ENCODE measurements around the gene TCOF1. TPM values are rescaled to one million over a fixed set of nuclear protein-coding genes. Genes with fewer than 3 reads are reported as not detected.

Gene TCOF1
- total and polyA plus RNA-seq, 2 experiments from 2014 or later: 86.8 to 165 TPM

GRCh38 chr5:150428106-150428876 is 70.8 kb downstream of the TCOF1 start (continued):
- no peak for TF ChIP-seq CTCF (conservative IDR thresholded peaks at IDR 0.05; ENCODE audit: low read depth in 2 of 2)

GRCh38 chr5:150428978-150429377 is 71.5 kb downstream of the TCOF1 start:
- H2AFZ ChIP-seq: no peak overlapping the region
- H3K9me2 ChIP-seq (ENCODE audit: insufficient read depth): no peaks in the 10 kb centered on the region
- H3K27me3 ChIP-seq (ENCODE audit: insufficient read depth): no peaks in the 10 kb centered on the region
- no peaks in the 10 kb centered on the region for H3K36me3 ChIP-seq (ENCODE audit: insufficient read depth)
- H3K79me2 ChIP-seq (replicated peaks; ENCODE audit: insufficient read depth): no peaks in the 10 kb centered on the region
- no peaks in the 10 kb centered on the region for H4K20me1 ChIP-seq (replicated peaks; ENCODE audit: insufficient read depth)
- H3K4me1 ChIP-seq (ENCODE audit: insufficient read depth): no peaks in the 10 kb centered on the region
- Mint-ChIP-seq H3K4me3 (no peak overlapping the region), H3K36me3 (ENCODE audit: low read depth) (no peaks in the 10 kb centered on the region; the same call in 2 of the 3 replicates), H3K9me3 (no peaks in the 10 kb centered on the region), H3K27ac (no peak overlapping the region), H3K27me3 (ENCODE audit: insufficient read depth, low read depth, poor library complexity) (peaks cover 10% of the 10 kb centered on the region), H3K4me1 (no peaks in the 10 kb centered on the region)
- no peak overlapping the region for H3K27ac ChIP-seq (ENCODE audit: low read depth)
- no peak overlapping the region for H3K4me2 ChIP-seq
- no peaks in the 10 kb centered on the region for H3F3A ChIP-seq (replicated peaks; ENCODE audit: low read depth)
- H3K4me3 ChIP-seq: no peak overlapping the region
- ATAC-seq (no peak), DNase-seq (ENCODE audit: low spot score) (no peak)
- no peak for TF ChIP-seq EZH2phosphoT487 (IDR thresholded peaks at IDR 0.05; ENCODE audit: unreplicated experiment)
- TF ChIP-seq EZH2 (IDR thresholded peaks at IDR 0.05; ENCODE audit: low read depth, unreplicated experiment): no peak
- no peak for TF ChIP-seq CREB1 (CRISPR knock-in tag; IDR thresholded peaks at IDR 0.05; ENCODE audit: low read depth)
- TF ChIP-seq ZNF462 (CRISPR knock-in tag; IDR thresholded peaks at IDR 0.05): no peak
- no peak for TF ChIP-seq NANOG (IDR thresholded peaks at IDR 0.05; ENCODE audit: borderline replicate concordance)
- no peak for TF ChIP-seq CTCF (conservative IDR thresholded peaks at IDR 0.05; ENCODE audit: low read depth in 2 of 2)
- TF ChIP-seq JUNB (IDR thresholded peaks at IDR 0.05; ENCODE audit: unreplicated experiment): no peak
- TF ChIP-seq ZNF331 (CRISPR knock-in tag; IDR thresholded peaks at IDR 0.05; ENCODE audit: low read depth): no peak
- TF ChIP-seq POLR2AphosphoS5 (IDR thresholded peaks at IDR 0.05; ENCODE audit: low read depth): no peak
- no peak for TF ChIP-seq ETS1 (IDR thresholded peaks at IDR 0.05)

Data from GM23338 (cell line).